ENCODE results near the gene SLC30A2.

DNA sequence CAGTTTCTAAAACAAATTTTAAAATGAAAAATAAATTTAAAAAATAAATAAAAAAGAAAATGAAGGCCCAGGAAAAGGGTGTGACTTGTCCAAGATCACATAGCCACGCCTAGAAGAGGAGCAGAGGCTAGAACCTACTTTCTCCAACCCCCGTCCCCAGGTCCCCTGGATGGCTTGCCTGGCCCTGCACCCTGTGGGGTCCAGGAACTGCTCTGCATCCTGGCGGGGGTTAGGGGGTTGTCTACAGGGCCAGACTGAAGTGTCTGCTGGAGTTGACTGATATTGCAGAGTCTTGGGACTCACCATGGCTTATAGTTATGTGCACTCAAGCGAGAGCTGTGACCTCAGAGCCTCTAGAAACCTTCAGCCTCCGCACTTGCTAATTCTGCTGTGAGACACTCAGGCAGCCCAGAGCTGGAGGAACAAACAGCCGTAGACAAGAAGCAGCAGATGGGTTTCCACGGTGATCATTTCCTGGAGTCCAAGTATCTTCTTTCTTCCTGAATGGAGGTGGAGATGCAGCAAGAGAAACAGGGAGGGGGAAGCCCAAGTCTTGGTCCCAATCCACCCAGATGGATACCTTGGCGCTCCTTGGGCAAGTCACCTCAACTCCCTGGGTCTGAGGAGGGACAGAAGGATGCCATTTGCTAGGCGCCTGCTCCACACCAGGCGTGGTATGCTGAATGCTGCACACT lies 29.5 kb downstream of the SLC30A2 start:
- TF ChIP-seq, protein P1, sequence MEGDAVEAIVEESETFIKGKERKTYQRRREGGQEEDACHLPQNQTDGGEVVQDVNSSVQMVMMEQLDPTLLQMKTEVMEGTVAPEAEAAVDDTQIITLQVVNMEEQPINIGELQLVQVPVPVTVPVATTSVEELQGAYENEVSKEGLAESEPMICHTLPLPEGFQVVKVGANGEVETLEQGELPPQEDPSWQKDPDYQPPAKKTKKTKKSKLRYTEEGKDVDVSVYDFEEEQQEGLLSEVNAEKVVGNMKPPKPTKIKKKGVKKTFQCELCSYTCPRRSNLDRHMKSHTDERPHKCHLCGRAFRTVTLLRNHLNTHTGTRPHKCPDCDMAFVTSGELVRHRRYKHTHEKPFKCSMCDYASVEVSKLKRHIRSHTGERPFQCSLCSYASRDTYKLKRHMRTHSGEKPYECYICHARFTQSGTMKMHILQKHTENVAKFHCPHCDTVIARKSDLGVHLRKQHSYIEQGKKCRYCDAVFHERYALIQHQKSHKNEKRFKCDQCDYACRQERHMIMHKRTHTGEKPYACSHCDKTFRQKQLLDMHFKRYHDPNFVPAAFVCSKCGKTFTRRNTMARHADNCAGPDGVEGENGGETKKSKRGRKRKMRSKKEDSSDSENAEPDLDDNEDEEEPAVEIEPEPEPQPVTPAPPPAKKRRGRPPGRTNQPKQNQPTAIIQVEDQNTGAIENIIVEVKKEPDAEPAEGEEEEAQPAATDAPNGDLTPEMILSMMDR (IDR thresholded peaks at IDR 0.05; ENCODE audit: low read length): no peak
- TF ChIP-seq EZH2phosphoT487 (IDR thresholded peaks at IDR 0.05; ENCODE audit: low read length): no peak

Measured in MM.1S (cell line).